HG02981 (cell line): ENCODE results near the gene ANKRD34A.

Source experiments
- ATAC-seq: cut with Tn5 transposase; IDR thresholded peaks from one replicate; pipeline ENCODE4 v1.9.1; 2021; ENCODE audit warnings: mild to moderate bottlenecking, moderate library complexity; ENCODE audit not compliant: unreplicated experiment

The ANKRD34A gene

DNA sequence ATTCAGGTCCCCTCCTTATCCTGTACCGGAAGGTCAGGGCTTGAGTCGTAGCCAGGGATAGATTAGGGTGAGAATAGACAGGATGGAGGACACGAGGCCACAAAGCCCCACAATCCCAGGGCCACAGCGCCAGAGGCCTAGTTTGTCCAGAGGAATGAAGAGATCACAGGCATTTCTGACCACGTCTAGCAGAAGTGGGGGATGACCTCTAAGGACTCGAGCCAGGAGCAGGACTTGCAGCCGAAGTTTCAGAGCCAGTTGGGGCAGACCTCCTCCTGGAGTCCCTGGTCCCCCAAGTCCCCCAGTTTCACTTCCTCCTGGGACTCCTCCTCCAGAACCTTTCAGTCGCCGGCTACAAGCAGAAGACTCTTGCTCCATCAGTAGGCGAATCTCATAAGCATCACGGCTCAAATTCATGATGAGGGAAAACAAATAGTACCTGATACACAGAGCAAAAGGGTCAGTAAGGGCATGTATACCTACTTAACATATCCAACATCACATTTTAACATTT, 52.2 kb downstream of the ANKRD34A start:
- no peak for ATAC-seq
